ENCODE measurements around the gene SBF2. TPM values are rescaled to one million over a fixed set of nuclear protein-coding genes. Genes with fewer than 3 reads are reported as not detected.

SBF2 gene
- total RNA-seq, 4 donors from 2014 or later = 19.3 to 28.1 (median 25.8) TPM

DNA sequence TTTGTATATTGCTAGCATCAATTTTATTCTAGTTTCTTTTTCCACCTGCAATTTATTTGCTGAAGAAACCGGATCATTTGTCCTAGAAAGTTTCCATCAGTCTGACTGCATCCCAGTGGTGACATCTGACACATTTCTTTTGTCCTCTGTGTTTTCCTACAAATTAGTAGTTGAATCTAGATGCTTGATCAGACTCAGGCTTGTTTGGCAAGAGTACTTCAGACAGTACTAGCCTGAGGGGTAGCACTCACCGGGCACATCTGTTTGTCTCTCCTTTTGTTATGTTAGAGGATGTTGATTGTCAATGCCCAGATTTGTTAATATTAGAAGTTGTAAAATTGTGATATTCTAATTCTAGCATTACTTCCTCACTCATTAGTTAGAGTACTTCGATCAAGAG, 425.4 kb downstream of the SBF2 start:
- Histone ChIP-seq H3K27ac (no peak overlapping the region), H3K27me3 (no peaks in the 10 kb centered on the region), H3K4me3 (no peak overlapping the region), H3K9me3 (no peaks in the 10 kb centered on the region), H3K36me3 (peaks cover 0 to 11% of the 10 kb centered on the region in 2 donors), H3K4me1 (no peaks in the 10 kb centered on the region)
- TF ChIP-seq, protein P1, sequence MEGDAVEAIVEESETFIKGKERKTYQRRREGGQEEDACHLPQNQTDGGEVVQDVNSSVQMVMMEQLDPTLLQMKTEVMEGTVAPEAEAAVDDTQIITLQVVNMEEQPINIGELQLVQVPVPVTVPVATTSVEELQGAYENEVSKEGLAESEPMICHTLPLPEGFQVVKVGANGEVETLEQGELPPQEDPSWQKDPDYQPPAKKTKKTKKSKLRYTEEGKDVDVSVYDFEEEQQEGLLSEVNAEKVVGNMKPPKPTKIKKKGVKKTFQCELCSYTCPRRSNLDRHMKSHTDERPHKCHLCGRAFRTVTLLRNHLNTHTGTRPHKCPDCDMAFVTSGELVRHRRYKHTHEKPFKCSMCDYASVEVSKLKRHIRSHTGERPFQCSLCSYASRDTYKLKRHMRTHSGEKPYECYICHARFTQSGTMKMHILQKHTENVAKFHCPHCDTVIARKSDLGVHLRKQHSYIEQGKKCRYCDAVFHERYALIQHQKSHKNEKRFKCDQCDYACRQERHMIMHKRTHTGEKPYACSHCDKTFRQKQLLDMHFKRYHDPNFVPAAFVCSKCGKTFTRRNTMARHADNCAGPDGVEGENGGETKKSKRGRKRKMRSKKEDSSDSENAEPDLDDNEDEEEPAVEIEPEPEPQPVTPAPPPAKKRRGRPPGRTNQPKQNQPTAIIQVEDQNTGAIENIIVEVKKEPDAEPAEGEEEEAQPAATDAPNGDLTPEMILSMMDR (IDR thresholded peaks at IDR 0.05 in 4 of 5, conservative IDR thresholded peaks at IDR 0.05 in 1 of 5) = no peak
- TF ChIP-seq POLR2A (IDR thresholded peaks at IDR 0.05) = no peak
- DNase-seq = no peak
- intact Hi-C loops (cut with DNase I; ENCODE audit: low total_unique reads) = no loop called here
- in situ Hi-C loops (cut with MboI; ENCODE audit: low sequenced_read_pairs in 4 of 4) = loop anchor here (10.0 to 25.0 kb wide), 2 partner anchors 444 to 456 kb away; partner anchors contain the start of gene ADM (in 2 of the 4)
- ATAC-seq = no peak

DNA sequence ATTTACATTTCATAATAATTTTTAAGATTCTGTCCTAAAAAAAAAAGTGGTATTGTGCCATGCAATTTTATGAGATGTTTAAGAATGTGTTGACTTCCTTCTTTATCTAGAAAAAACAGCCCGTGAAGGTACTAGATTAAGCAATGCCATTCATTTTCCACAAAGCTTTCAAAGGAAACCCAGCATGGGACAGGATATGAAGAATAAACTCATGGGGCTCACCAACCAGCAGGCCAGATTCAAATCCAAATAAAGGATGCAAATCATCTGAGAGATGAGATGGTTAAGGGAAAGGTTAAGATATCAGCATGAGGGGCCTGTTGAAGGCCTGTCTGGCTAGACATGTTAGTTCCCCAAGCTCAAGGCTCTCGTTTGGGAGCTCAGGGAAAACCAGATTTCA, 431.0 kb downstream of the SBF2 start:
- Histone ChIP-seq H3K27ac (no peak overlapping the region), H3K4me3 (no peak overlapping the region), H3K9me3 (no peaks in the 10 kb centered on the region), H3K36me3 (no peaks in the 10 kb centered on the region), H3K4me1 (no peaks in the 10 kb centered on the region), H3K27me3 (no peaks in the 10 kb centered on the region)
- in situ Hi-C loops (cut with MboI; ENCODE audit: low sequenced_read_pairs in 4 of 4) = loop anchor here (5.0 to 25.0 kb wide), 3 partner anchors 114 to 462 kb away; partner anchors contain the start of gene ADM (in 2 of the 4)
- ATAC-seq (no peak), DNase-seq (no peak)
- intact Hi-C loops (cut with DNase I; ENCODE audit: low total_unique reads) = loop anchor here (1.0 to 5.0 kb wide), 4 partner anchors 104 to 460 kb away; partner anchors contain the start of gene ADM
- no peak for TF ChIP-seq POLR2A (IDR thresholded peaks at IDR 0.05)
- TF ChIP-seq, protein P1 (IDR thresholded peaks at IDR 0.05 in 4 of 5, conservative IDR thresholded peaks at IDR 0.05 in 1 of 5) = no peak

DNA sequence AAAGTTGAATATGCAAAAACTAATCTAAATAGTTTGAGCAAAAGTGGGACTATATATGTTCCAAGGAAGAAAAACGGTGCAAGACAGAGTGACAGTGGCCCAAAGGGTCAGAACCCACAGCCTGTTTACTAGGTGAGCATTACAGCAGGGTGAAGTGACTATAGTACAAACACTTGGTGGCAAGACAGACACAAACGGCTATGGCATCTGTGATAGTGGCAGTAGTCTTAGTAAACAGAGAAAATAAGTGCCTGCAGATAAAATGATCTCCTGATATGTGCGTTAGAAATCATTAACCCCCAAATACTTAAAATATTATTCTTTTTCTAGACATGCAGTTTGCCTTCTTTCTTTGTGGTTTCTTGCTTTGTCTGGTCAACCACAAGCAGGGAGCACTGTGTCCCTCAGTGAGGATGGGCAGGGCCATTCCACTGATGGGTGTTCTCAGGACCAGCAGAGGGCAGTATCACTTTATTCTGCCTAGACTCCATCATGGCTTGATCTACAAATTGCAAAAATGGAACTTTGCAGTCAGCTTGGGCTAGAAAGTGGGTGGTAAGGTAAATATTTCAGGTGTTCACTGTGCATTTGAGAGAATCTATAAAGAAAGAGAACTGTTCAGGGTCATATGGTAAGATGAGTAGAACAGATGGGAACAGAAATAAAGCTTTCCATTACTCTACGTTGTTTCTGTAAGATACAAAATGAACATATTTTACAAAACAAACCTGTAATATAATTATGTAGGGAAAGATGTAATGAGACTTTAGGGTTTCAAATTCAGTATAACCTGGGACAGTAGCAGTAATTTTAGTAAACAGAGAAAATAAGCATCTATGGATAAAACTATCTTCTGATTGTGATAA, 431.9 kb downstream of the SBF2 start:
- Histone ChIP-seq H3K27me3 (no peaks in the 10 kb centered on the region), H3K4me3 (no peak overlapping the region), H3K36me3 (no peaks in the 10 kb centered on the region), H3K4me1 (no peaks in the 10 kb centered on the region), H3K27ac (no peak overlapping the region), H3K9me3 (no peaks in the 10 kb centered on the region)
- peak; percentile 75 to 87 for ATAC-seq
- DNase-seq = peak; percentile 6 to 36
- TF ChIP-seq, protein P1 (IDR thresholded peaks at IDR 0.05 in 4 of 5, conservative IDR thresholded peaks at IDR 0.05 in 1 of 5) = peak; percentile 50 to 74 (median 57)
- no peak for TF ChIP-seq POLR2A (IDR thresholded peaks at IDR 0.05)
- intact Hi-C loops (cut with DNase I; ENCODE audit: low total_unique reads) = loop anchor here (1.0 to 5.0 kb wide), 4 partner anchors 103 to 461 kb away; partner anchors contain the start of gene ADM
- in situ Hi-C loops (cut with MboI; ENCODE audit: low sequenced_read_pairs in 4 of 4) = loop anchor here (5.0 to 25.0 kb wide), 3 partner anchors 115 to 463 kb away; partner anchors contain the start of gene ADM (in 2 of the 4)

DNA sequence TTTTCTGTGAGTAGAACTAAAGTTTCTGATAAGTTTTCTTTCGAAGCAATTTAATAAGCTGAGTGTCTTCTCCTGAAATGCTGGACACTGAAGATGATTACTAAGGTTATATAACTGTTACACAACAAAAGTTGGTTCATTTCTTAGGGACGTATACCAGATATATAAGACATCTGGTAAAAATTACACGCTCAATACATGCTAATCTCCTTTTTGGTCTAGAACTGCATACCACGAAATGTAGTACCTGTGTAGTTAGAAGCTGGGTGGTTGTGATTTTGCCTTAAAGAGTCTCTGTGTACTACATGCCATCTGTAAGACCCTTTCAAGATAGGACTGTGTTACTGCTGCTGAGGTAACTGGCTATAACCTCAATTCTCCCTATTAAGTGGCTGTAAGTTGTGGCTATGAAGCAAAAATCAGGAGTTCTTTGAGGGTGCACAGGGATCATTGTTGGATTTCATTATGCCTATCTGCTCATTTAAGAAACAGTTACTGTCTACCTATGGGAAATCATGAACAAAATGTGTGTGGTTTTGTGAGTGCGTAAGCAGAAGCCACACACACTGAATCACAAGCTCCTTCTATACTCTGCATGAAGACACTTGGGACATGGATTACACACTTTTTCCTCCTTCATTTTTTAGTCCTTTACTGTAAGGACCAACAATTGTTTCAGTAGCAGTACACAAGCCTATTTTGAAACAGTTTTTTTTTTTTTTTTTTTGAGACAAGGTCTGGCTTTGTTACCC, 434.3 kb downstream of the SBF2 start:
- no peak for DNase-seq
- in situ Hi-C loops (cut with MboI; ENCODE audit: low sequenced_read_pairs in 4 of 4) (loop anchor here (5.0 to 25.0 kb wide), 3 partner anchors 118 to 465 kb away; partner anchors contain the start of gene ADM (in 2 of the 4)), intact Hi-C loops (cut with DNase I; ENCODE audit: low total_unique reads) (loop anchor here (5.0 kb wide), 1 partner anchor 448 kb away; the partner anchor contains the start of gene ADM)
- no peaks in the 10 kb centered on the region for H3K9me3 ChIP-seq
- no peaks in the 10 kb centered on the region for H3K27me3 ChIP-seq
- no peaks in the 10 kb centered on the region for H3K4me1 ChIP-seq
- TF ChIP-seq, protein P1 (IDR thresholded peaks at IDR 0.05 in 4 of 5, conservative IDR thresholded peaks at IDR 0.05 in 1 of 5) = no peak
- TF ChIP-seq POLR2A (IDR thresholded peaks at IDR 0.05) = no peak
- H3K27ac ChIP-seq = no peak overlapping the region
- no peak for ATAC-seq
- H3K36me3 ChIP-seq = peaks cover 0 to 14% of the 10 kb centered on the region in 2 donors
- no peak overlapping the region for H3K4me3 ChIP-seq

Measured in gastrocnemius medialis (tissue), 4 donors.